ENCODE data around the gene C20orf204. TPM values are rescaled to one million over a fixed set of nuclear protein-coding genes. Genes with fewer than 3 reads are reported as not detected.

C20orf204 gene
- total RNA-seq, 4 donors from 2014 or later: 1.7 to 14.4 (median 4.1) TPM

GRCh38 chr20:64029293-64030117, 6.5 kb upstream of the C20orf204 start:
- Histone ChIP-seq H3K27ac (no peak overlapping the region), H3K27me3 (no peaks in the 10 kb centered on the region), H3K36me3 (peaks cover 3 to 100% (median 61%) of the 10 kb centered on the region in 3 donors), H3K4me3 (no peak overlapping the region), H3K4me1 (no peaks in the 10 kb centered on the region), H3K9me3 (no peaks in the 10 kb centered on the region)
- no peak for DNase-seq (ENCODE audit: low spot score in 2 of 2)
- 92 to 95% methylated on average over 30 to 37 of the region's 38 CpGs for WGBS, 2 donors
- no peak for TF ChIP-seq EP300 (IDR thresholded peaks at IDR 0.05)
- TF ChIP-seq CTCF (IDR thresholded peaks at IDR 0.05): no peak
- no peak for TF ChIP-seq POLR2A (IDR thresholded peaks at IDR 0.05)

- Histone ChIP-seq H3K4me3 (no peak overlapping the region), H3K27ac (no peak overlapping the region), H3K4me1 (no peaks in the 10 kb centered on the region), H3K36me3 (peaks cover 3 to 100% (median 51%) of the 10 kb centered on the region in 3 donors), H3K9me3 (no peaks in the 10 kb centered on the region), H3K27me3 (no peaks in the 10 kb centered on the region)
- WGBS, 2 donors: 85 to 86% methylated on average over 13 to 20 of the region's 20 CpGs
- no peak for TF ChIP-seq EP300 (IDR thresholded peaks at IDR 0.05)
- TF ChIP-seq CTCF (IDR thresholded peaks at IDR 0.05): no peak
- TF ChIP-seq POLR2A (IDR thresholded peaks at IDR 0.05): no peak
- no peak for DNase-seq (ENCODE audit: low spot score in 2 of 2)
Observed at GRCh38 chr20:64030371-64031134, 5.4 kb upstream of the C20orf204 start.

GRCh38 chr20:64031822-64032314, 4.1 kb upstream of the C20orf204 start:
- H3K4me3 ChIP-seq: no peak overlapping the region
- DNase-seq (ENCODE audit: low spot score in 2 of 2): no peak
- no peaks in the 10 kb centered on the region for H3K4me1 ChIP-seq
- H3K9me3 ChIP-seq: no peaks in the 10 kb centered on the region
- peaks cover 0 to 2% of the 10 kb centered on the region in 2 donors for H3K27me3 ChIP-seq
- no peak for TF ChIP-seq EP300 (IDR thresholded peaks at IDR 0.05)
- TF ChIP-seq CTCF (IDR thresholded peaks at IDR 0.05): no peak
- no peak for TF ChIP-seq POLR2A (IDR thresholded peaks at IDR 0.05)
- 88 to 90% methylated on average over 15 to 16 of the region's 19 CpGs for WGBS, 2 donors
- no peak overlapping the region for H3K27ac ChIP-seq
- peaks cover 3 to 96% (median 38%) of the 10 kb centered on the region in 3 donors for H3K36me3 ChIP-seq

- no peak overlapping the region for H3K4me3 ChIP-seq
- DNase-seq (ENCODE audit: low spot score in 2 of 2): no peak
- H3K27ac ChIP-seq: no peak overlapping the region
- TF ChIP-seq CTCF (IDR thresholded peaks at IDR 0.05): no peak
- no peak for TF ChIP-seq EP300 (IDR thresholded peaks at IDR 0.05)
- no peak for TF ChIP-seq POLR2A (IDR thresholded peaks at IDR 0.05)
- peaks cover 0 to 13% of the 10 kb centered on the region in 2 donors for H3K27me3 ChIP-seq
- peaks cover 0 to 4% (median 2%) of the 10 kb centered on the region in 4 donors for H3K4me1 ChIP-seq
- WGBS, 2 donors: 84 to 87% methylated on average over 29 to 31 of the region's 31 CpGs
- no peaks in the 10 kb centered on the region for H3K9me3 ChIP-seq
- peaks cover 0 to 85% (median 28%) of the 10 kb centered on the region in 3 donors for H3K36me3 ChIP-seq
Observed at GRCh38 chr20:64032706-64033624, 3.0 kb upstream of the C20orf204 start.

Measured in tibial nerve (tissue), 4 donors.